ENCODE results near the gene FBXO3. TPM values are rescaled to one million over a fixed set of nuclear protein-coding genes. Genes with fewer than 3 reads are reported as not detected.

Gene FBXO3
- total and polyA plus RNA-seq, 2 experiments from 2014 or later = 37.8 to 44.6 TPM

GRCh38 chr11:33775467-33775807 is 1.1 kb upstream of the FBXO3 start:
- H3K9me3 ChIP-seq (ENCODE audit: low read depth) = no peaks in the 10 kb centered on the region
- no peaks in the 10 kb centered on the region for H3K27me3 ChIP-seq (replicated peaks; ENCODE audit: insufficient read depth)
- peaks cover 38% of the 10 kb centered on the region for H3K79me2 ChIP-seq (ENCODE audit: insufficient read depth)
- TF ChIP-seq EZH2 (IDR thresholded peaks at IDR 0.05; ENCODE audit: insufficient read depth, poor library complexity, severe bottlenecking) (no peak), EZH2phosphoT487 (IDR thresholded peaks at IDR 0.05; ENCODE audit: insufficient read depth, low read depth) (no peak)
- in situ Hi-C loops (cut with MboI) = no loop called here
- H3K4me3 ChIP-seq = no peak overlapping the region
- no peaks in the 10 kb centered on the region for H3K36me3 ChIP-seq (ENCODE audit: low read depth)
- H3K9me2 ChIP-seq (ENCODE audit: insufficient read depth) = no peaks in the 10 kb centered on the region
- peak overlapping the region; percentile 95; the same call in 1 of the 2 replicates for H2AFZ ChIP-seq
- WGBS, 2 experiments (ENCODE audit: low coverage in 1 of 2, low lambda C conversion rate in 2 of 2, missing lambda C conversion rate in 2 of 2) = 67 to 72% methylated on average over 7 of the region's 7 CpGs
- no peak for DNase-seq
- H3K9ac ChIP-seq = no peak overlapping the region
- H3K4me2 ChIP-seq (ENCODE audit: unreplicated experiment) = no peak overlapping the region
- peaks cover 29% of the 10 kb centered on the region for H3K4me1 ChIP-seq (ENCODE audit: insufficient read depth)
- H3K27ac ChIP-seq = no peak overlapping the region
- no peaks in the 10 kb centered on the region; the same call in 1 of the 2 replicates for H4K20me1 ChIP-seq (ENCODE audit: insufficient read depth)
- H3F3A ChIP-seq (ENCODE audit: insufficient read depth) = peaks cover 14% of the 10 kb centered on the region

GRCh38 chr11:33774736-33775466 is 581 bp upstream of the FBXO3 start:
- H4K20me1 ChIP-seq (ENCODE audit: insufficient read depth) = no peaks in the 10 kb centered on the region; the same call in 1 of the 2 replicates
- peak; percentile 60 for DNase-seq
- peak overlapping the region; percentile 83 for H3K4me2 ChIP-seq (ENCODE audit: unreplicated experiment)
- H3K27me3 ChIP-seq (replicated peaks; ENCODE audit: insufficient read depth) = no peaks in the 10 kb centered on the region
- H3K4me1 ChIP-seq (ENCODE audit: insufficient read depth) = peaks cover 24% of the 10 kb centered on the region
- peak overlapping the region; percentile 95 for H3K4me3 ChIP-seq
- H3K79me2 ChIP-seq (ENCODE audit: insufficient read depth) = peaks cover 43% of the 10 kb centered on the region
- H3K9me2 ChIP-seq (ENCODE audit: insufficient read depth) = no peaks in the 10 kb centered on the region
- WGBS, 2 experiments (ENCODE audit: low coverage in 1 of 2, low lambda C conversion rate in 2 of 2, missing lambda C conversion rate in 2 of 2) = 5 to 8% methylated on average over 23 of the region's 23 CpGs
- TF ChIP-seq EZH2phosphoT487 (IDR thresholded peaks at IDR 0.05; ENCODE audit: insufficient read depth, low read depth) (no peak), EZH2 (IDR thresholded peaks at IDR 0.05; ENCODE audit: insufficient read depth, poor library complexity, severe bottlenecking) (no peak)
- peak overlapping the region; percentile 4; the same call in 1 of the 2 replicates for H3K27ac ChIP-seq
- H3K9ac ChIP-seq = peak overlapping the region; percentile 88
- peak overlapping the region; percentile 95 for H2AFZ ChIP-seq
- peaks cover 12% of the 10 kb centered on the region for H3F3A ChIP-seq (ENCODE audit: insufficient read depth)
- in situ Hi-C loops (cut with MboI) = no loop called here
- no peaks in the 10 kb centered on the region for H3K9me3 ChIP-seq (ENCODE audit: low read depth)
- no peaks in the 10 kb centered on the region for H3K36me3 ChIP-seq (ENCODE audit: low read depth)

- H3K9ac ChIP-seq = peak overlapping the region; percentile 88
- peaks cover 43% of the 10 kb centered on the region for H3K79me2 ChIP-seq (ENCODE audit: insufficient read depth)
- in situ Hi-C loops (cut with MboI) = no loop called here
- 15 to 16% methylated on average over 22 of the region's 22 CpGs for WGBS, 2 experiments (ENCODE audit: low coverage in 1 of 2, low lambda C conversion rate in 2 of 2, missing lambda C conversion rate in 2 of 2)
- H3K4me2 ChIP-seq (ENCODE audit: unreplicated experiment) = peak overlapping the region; percentile 89
- no peak for TF ChIP-seq EZH2 (IDR thresholded peaks at IDR 0.05; ENCODE audit: insufficient read depth, poor library complexity, severe bottlenecking)
- TF ChIP-seq EZH2phosphoT487 (IDR thresholded peaks at IDR 0.05; ENCODE audit: insufficient read depth, low read depth) = no peak
- no peaks in the 10 kb centered on the region for H3K9me2 ChIP-seq (ENCODE audit: insufficient read depth)
- peaks cover 7% of the 10 kb centered on the region; the same call in 1 of the 2 replicates for H3F3A ChIP-seq (ENCODE audit: insufficient read depth)
- peak overlapping the region; percentile 95 for H3K4me3 ChIP-seq
- no peaks in the 10 kb centered on the region for H3K9me3 ChIP-seq (ENCODE audit: low read depth)
- peak; percentile 58 for DNase-seq
- no peaks in the 10 kb centered on the region; the same call in 1 of the 2 replicates for H4K20me1 ChIP-seq (ENCODE audit: insufficient read depth)
- H2AFZ ChIP-seq = peak overlapping the region; percentile 95
- peak overlapping the region; percentile 27; the same call in 1 of the 2 replicates for H3K27ac ChIP-seq
- peaks cover 11% of the 10 kb centered on the region; the same call in 1 of the 2 replicates for H3K4me1 ChIP-seq (ENCODE audit: insufficient read depth)
- H3K27me3 ChIP-seq (replicated peaks; ENCODE audit: insufficient read depth) = no peaks in the 10 kb centered on the region
- H3K36me3 ChIP-seq (ENCODE audit: low read depth) = peaks cover 5% of the 10 kb centered on the region; the same call in 1 of the 2 replicates
These were observed 825 bp downstream of the FBXO3 start for GRCh38 chr11:33773404-33773986.

GRCh38 chr11:33772870-33773269 is 1.4 kb downstream of the FBXO3 start:
- Histone ChIP-seq H3K79me2 (ENCODE audit: insufficient read depth) (peaks cover 43% of the 10 kb centered on the region), H3K4me1 (ENCODE audit: insufficient read depth) (0 out of 2 replicates have a peak, but pooled peaks cover 10% of the 10 kb centered on the region), H4K20me1 (ENCODE audit: insufficient read depth) (no peaks in the 10 kb centered on the region; the same call in 1 of the 2 replicates), H3K4me3 (peak overlapping the region; percentile 95), H3K36me3 (ENCODE audit: low read depth) (peaks cover 11% of the 10 kb centered on the region; the same call in 1 of the 2 replicates), H3K4me2 (ENCODE audit: unreplicated experiment) (peak overlapping the region; percentile 89), H2AFZ (no peak overlapping the region), H3K9me2 (ENCODE audit: insufficient read depth) (no peaks in the 10 kb centered on the region), H3K27ac (no peak overlapping the region), H3K27me3 (replicated peaks; ENCODE audit: insufficient read depth) (no peaks in the 10 kb centered on the region), H3F3A (ENCODE audit: insufficient read depth) (peaks cover 7% of the 10 kb centered on the region; the same call in 1 of the 2 replicates), H3K9ac (no peak overlapping the region; the same call in 1 of the 2 replicates), H3K9me3 (ENCODE audit: low read depth) (no peaks in the 10 kb centered on the region)
- in situ Hi-C loops (cut with MboI) = no loop called here
- DNase-seq = no peak
- TF ChIP-seq EZH2phosphoT487 (IDR thresholded peaks at IDR 0.05; ENCODE audit: insufficient read depth, low read depth) = no peak
- no peak for TF ChIP-seq EZH2 (IDR thresholded peaks at IDR 0.05; ENCODE audit: insufficient read depth, poor library complexity, severe bottlenecking)
- 36 to 53% methylated on average over 1 of the region's 1 CpG for WGBS, 2 experiments (ENCODE audit: low coverage in 1 of 2, low lambda C conversion rate in 2 of 2, missing lambda C conversion rate in 2 of 2)
